Measurements from ENCODE around the gene NETO1. TPM values are rescaled to one million over a fixed set of nuclear protein-coding genes. Genes with fewer than 3 reads are reported as not detected.

Gene NETO1
- total RNA-seq, 1 donor from 2014 or later: not detected

- TF ChIP-seq CTCF (IDR thresholded peaks at IDR 0.05; ENCODE audit: borderline replicate concordance): no peak
- Histone ChIP-seq H3K27ac (replicated peaks) (no peak overlapping the region), H3K36me3 (no peaks in the 10 kb centered on the region), H3K4me3 (no peak overlapping the region), H3K9me3 (replicated peaks) (peaks cover 6% of the 10 kb centered on the region), H3K4me1 (peaks cover 7% of the 10 kb centered on the region), H3K27me3 (ENCODE audit: low read depth) (no peaks in the 10 kb centered on the region)
- DNase-seq: no peak
- intact Hi-C loops (cut with micrococcal nuclease): no loop called here
Observed at GRCh38 chr18:72843743-72844142, 24.0 kb downstream of the NETO1 start.

- Histone ChIP-seq H3K27ac (replicated peaks) (no peak overlapping the region), H3K4me3 (no peak overlapping the region)
- no peak for DNase-seq
Observed at GRCh38 chr18:72840109-72840508, 27.7 kb downstream of the NETO1 start.

GRCh38 chr18:72834731-72835130 lies 33.1 kb downstream of the NETO1 start:
- Histone ChIP-seq H3K36me3 (no peaks in the 10 kb centered on the region), H3K27me3 (ENCODE audit: low read depth) (no peaks in the 10 kb centered on the region), H3K4me3 (no peak overlapping the region), H3K27ac (replicated peaks) (no peak overlapping the region), H3K4me1 (no peaks in the 10 kb centered on the region), H3K9me3 (replicated peaks) (no peaks in the 10 kb centered on the region)
- no peak for TF ChIP-seq CTCF (IDR thresholded peaks at IDR 0.05; ENCODE audit: borderline replicate concordance)
- intact Hi-C loops (cut with micrococcal nuclease): no loop called here
- no peak for DNase-seq

More at GRCh38 chr18:72840109-72840508, 27.7 kb downstream of the NETO1 start:
- Histone ChIP-seq H3K4me1 (no peaks in the 10 kb centered on the region), H3K27me3 (ENCODE audit: low read depth) (no peaks in the 10 kb centered on the region), H3K36me3 (no peaks in the 10 kb centered on the region), H3K9me3 (replicated peaks) (no peaks in the 10 kb centered on the region)
- no peak for TF ChIP-seq CTCF (IDR thresholded peaks at IDR 0.05; ENCODE audit: borderline replicate concordance)
- intact Hi-C loops (cut with micrococcal nuclease): no loop called here

- no peaks in the 10 kb centered on the region for H3K27me3 ChIP-seq (ENCODE audit: low read depth)
- intact Hi-C loops (cut with micrococcal nuclease): no loop called here
- H3K36me3 ChIP-seq: no peaks in the 10 kb centered on the region
- no peaks in the 10 kb centered on the region for H3K9me3 ChIP-seq (replicated peaks)
- no peak for DNase-seq
- H3K4me3 ChIP-seq: no peak overlapping the region
- no peaks in the 10 kb centered on the region for H3K4me1 ChIP-seq
- no peak for TF ChIP-seq CTCF (IDR thresholded peaks at IDR 0.05; ENCODE audit: borderline replicate concordance)
- H3K27ac ChIP-seq (replicated peaks): no peak overlapping the region
Observed at GRCh38 chr18:72833471-72833870, 34.3 kb downstream of the NETO1 start.

- Histone ChIP-seq H3K9me3 (replicated peaks) (no peaks in the 10 kb centered on the region), H3K36me3 (no peaks in the 10 kb centered on the region), H3K4me1 (no peaks in the 10 kb centered on the region), H3K27ac (replicated peaks) (no peak overlapping the region), H3K27me3 (ENCODE audit: low read depth) (peaks cover 4% of the 10 kb centered on the region), H3K4me3 (no peak overlapping the region)
- no peak for TF ChIP-seq CTCF (IDR thresholded peaks at IDR 0.05; ENCODE audit: borderline replicate concordance)
- intact Hi-C loops (cut with micrococcal nuclease): no loop called here
- DNase-seq: peak; percentile 48
Observed at GRCh38 chr18:72830109-72830508, 37.7 kb downstream of the NETO1 start.

- H3K4me1 ChIP-seq: no peaks in the 10 kb centered on the region
- H3K27me3 ChIP-seq (ENCODE audit: low read depth): peaks cover 4% of the 10 kb centered on the region
- no peaks in the 10 kb centered on the region for H3K9me3 ChIP-seq (replicated peaks)
- H3K4me3 ChIP-seq: no peak overlapping the region
- DNase-seq: no peak
- intact Hi-C loops (cut with micrococcal nuclease): no loop called here
- no peak for TF ChIP-seq CTCF (IDR thresholded peaks at IDR 0.05; ENCODE audit: borderline replicate concordance)
- no peaks in the 10 kb centered on the region for H3K36me3 ChIP-seq
- H3K27ac ChIP-seq (replicated peaks): no peak overlapping the region
Observed at GRCh38 chr18:72828601-72829000, 39.2 kb downstream of the NETO1 start.

All from left ventricle myocardium inferior (tissue), 1 donor.